CD14-positive monocyte (primary cell): ENCODE results near the gene SNX14. TPM values are rescaled to one million over a fixed set of nuclear protein-coding genes. Genes with fewer than 3 reads are reported as not detected.

Experiments used
- DNase-seq, 3 donors: peaks; one replicate each; pipeline ENCODE4 v3.0.0-alpha.2; 2011 to 2022
- H2AFZ ChIP-seq: 2 replicates; pipeline ENCODE4 v1.6.0; 2012; ENCODE audit warnings: mild to moderate bottlenecking, low read depth, low read length, inconsistent platforms; ENCODE audit not compliant: insufficient read depth, poor library complexity, severe bottlenecking
- H3K27ac ChIP-seq, 2 donors: 1 replicate in 1 of 2; 2 replicates in 1 of 2; pipeline ENCODE4 v1.5.1; 2012 to 2013; ENCODE audit warnings: low read length in 2 of 2, control low read depth in 1 of 2, inconsistent platforms in 1 of 2, low read depth in 1 of 2, mild to moderate bottlenecking in 1 of 2
- H3K27me3 ChIP-seq, 2 donors: one replicate each; pipeline versions ENCODE4 v1.6.0 to v1.6.1; 2011 to 2013; ENCODE audit warnings: low read length in 2 of 2; ENCODE audit not compliant: control insufficient read depth in 2 of 2, insufficient read depth in 2 of 2
- H3K36me3 ChIP-seq, 2 donors: replicated peaks in 1 of 2; 1 replicate in 1 of 2; 2 replicates in 1 of 2; pipeline versions ENCODE4 v1.5.1 to v1.6.1; 2012 to 2013; ENCODE audit warnings: low read length in 2 of 2, control low read depth in 1 of 2, inconsistent platforms in 1 of 2, mild to moderate bottlenecking in 1 of 2; ENCODE audit not compliant: insufficient read depth in 2 of 2, control insufficient read depth in 1 of 2
- H3K4me1 ChIP-seq, 2 donors: 1 replicate in 1 of 2; 2 replicates in 1 of 2; pipeline versions ENCODE4 v1.5.1 to v1.6.1; 2012 to 2013; ENCODE audit warnings: low read length in 2 of 2, control low read depth in 1 of 2, inconsistent platforms in 1 of 2, mild to moderate bottlenecking in 1 of 2, moderate library complexity in 1 of 2; ENCODE audit not compliant: insufficient read depth in 2 of 2, control insufficient read depth in 1 of 2
- H3K4me2 ChIP-seq: replicated peaks from 2 replicates; pipeline ENCODE3; 2012; ENCODE audit warnings: low read length, moderate library complexity, mild to moderate bottlenecking; ENCODE audit not compliant: poor library complexity, severe bottlenecking; ENCODE audit errors: extremely low read depth
- H3K4me3 ChIP-seq, 3 experiments: fragments of 200-600 bp in 1 of 3; sonication (generic) in 1 of 3; replicated peaks in 1 of 3; 1 replicate in 2 of 3; 2 replicates in 1 of 3; pipeline ENCODE4 v1.5.1; 2011 to 2013; ENCODE audit warnings: low read length in 3 of 3, mild to moderate bottlenecking in 3 of 3, control low read depth in 2 of 3, low read depth in 2 of 3, inconsistent platforms in 1 of 3, moderate library complexity in 1 of 3
- H3K79me2 ChIP-seq: 2 replicates; pipeline ENCODE4 v1.6.0; 2012; ENCODE audit warnings: mild to moderate bottlenecking, control low read depth, inconsistent platforms, low read length, moderate library complexity; ENCODE audit not compliant: insufficient read depth
- H3K9ac ChIP-seq: 2 replicates; pipeline ENCODE4 v1.6.0; 2017; ENCODE audit warnings: low read length, mild to moderate bottlenecking; ENCODE audit not compliant: insufficient read depth, poor library complexity, severe bottlenecking
- H3K9me3 ChIP-seq, 2 donors: replicated peaks in 1 of 2; 1 replicate in 1 of 2; 2 replicates in 1 of 2; pipeline versions ENCODE4 v1.5.1 to v1.6.1; 2012 to 2013; ENCODE audit warnings: low read length in 2 of 2, control low read depth in 1 of 2; ENCODE audit not compliant: control insufficient read depth in 1 of 2, insufficient read depth in 1 of 2
- H4K20me1 ChIP-seq: 2 replicates; pipeline ENCODE4 v1.6.0; 2012; ENCODE audit warnings: mild to moderate bottlenecking, low read length, control low read depth, moderate library complexity; ENCODE audit not compliant: insufficient read depth
- H3K27ac Mint-ChIP-seq, 7 donors: one replicate each; pipeline ENCODE4 v1.8.0; 2020; ENCODE audit warnings: mild to moderate bottlenecking in 7 of 7, mixed read lengths in 7 of 7, moderate library complexity in 6 of 7, inconsistent platforms in 2 of 7
- H3K27me3 Mint-ChIP-seq, 3 donors: one replicate each; pipeline ENCODE4 v1.8.0; 2021 to 2022; ENCODE audit warnings: low read depth in 3 of 3, mild to moderate bottlenecking in 3 of 3, mixed read lengths in 3 of 3, moderate library complexity in 3 of 3, inconsistent platforms in 1 of 3
- H3K36me3 Mint-ChIP-seq, 2 donors: one replicate each; pipeline ENCODE4 v1.8.0; 2020; ENCODE audit warnings: mixed read lengths in 2 of 2, inconsistent platforms in 1 of 2, mild to moderate bottlenecking in 1 of 2
- H3K4me1 Mint-ChIP-seq: one replicate; pipeline ENCODE4 v1.8.0; 2020; ENCODE audit warnings: mild to moderate bottlenecking, mixed read lengths
- H3K4me3 Mint-ChIP-seq, 2 donors: one replicate each; pipeline ENCODE4 v1.8.0; 2020; ENCODE audit warnings: mild to moderate bottlenecking in 2 of 2, mixed read lengths in 2 of 2, moderate library complexity in 1 of 2
- H3K9me3 Mint-ChIP-seq, 7 donors: one replicate each; pipeline ENCODE4 v1.8.0; 2020 to 2022; ENCODE audit warnings: mixed read lengths in 7 of 7, mild to moderate bottlenecking in 6 of 7, moderate library complexity in 6 of 7, inconsistent platforms in 2 of 7
- CTCF ChIP-seq: fragments of 200-600 bp; IDR thresholded peaks from one replicate; pipeline ENCODE4 v1.8.0; 2022; ENCODE audit warnings: antibody characterized with exemption, mild to moderate bottlenecking
- WGBS: methylation state at CpG from one replicate; pipeline ENCODE4 v1.1.5; 2013; ENCODE audit warnings: missing lambda C conversion rate; ENCODE audit not compliant: insufficient coverage; 5-methylcytosine and 5-hydroxymethylcytosine counted together
- intact Hi-C, 2 donors: fragments of 100-400 bp; cut with micrococcal nuclease; formaldehyde crosslinking; loops; one replicate each; pipeline versions ENCODE4 v1.15.0 to v1.15.1; 2023
- polyA plus RNA-seq, 3 donors: library from polyadenylated mRNA; depleted of rRNA in 1 of 3; unstranded in 2 of 3; stranded (reverse) in 1 of 3; fragments of 300-500 nt in 2 of 3; fragments of >200 nt in 1 of 3; fragmentation: Illumina TruSeq in 2 of 3; gene quantifications; 1 replicate in 2 of 3; 2 replicates in 1 of 3; pipeline ENCODE4 v1.2.3, GENCODE V29; 2012 to 2021

SNX14 gene
- polyA plus RNA-seq, 3 donors, result 40.2 to 75.6 (median 73.3) TPM

DNA sequence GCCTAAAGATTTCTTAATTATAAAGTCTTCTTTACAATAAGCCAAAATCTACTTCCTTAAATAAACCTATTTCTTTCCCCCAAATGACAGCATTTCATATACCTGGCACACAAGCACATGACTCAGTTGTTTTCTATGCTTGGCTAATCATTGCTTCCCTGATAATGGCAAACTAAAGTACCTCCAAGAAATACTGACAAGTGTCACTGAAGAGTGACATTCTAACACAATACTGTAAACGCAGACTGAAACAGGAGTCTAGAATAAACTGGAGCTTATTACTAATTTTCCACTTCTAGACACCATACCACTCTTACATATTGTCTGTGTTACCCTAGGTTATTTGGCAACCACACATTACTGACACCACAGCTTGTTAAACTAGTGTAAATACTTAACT is 34.7 kb upstream of the SNX14 start:
- 100% methylated on average over 1 of the region's 1 CpG for WGBS
- Histone ChIP-seq H3K79me2 (peaks cover 98% of the 10 kb centered on the region), H3K9me3 (no peaks in the 10 kb centered on the region), H3K27me3 (no peaks in the 10 kb centered on the region), H3K4me1 (no peaks in the 10 kb centered on the region), H2AFZ (no peak overlapping the region), H3K4me3 (no peak overlapping the region), H3K27ac (peak overlapping the region in 1 of 2 donors; percentile 9), H3K4me2 (no peak overlapping the region), H3K36me3 (peaks cover 84 to 98% of the 10 kb centered on the region in 2 donors), H3K9ac (no peak overlapping the region), H4K20me1 (peaks cover 99% of the 10 kb centered on the region)
- no peak overlapping the region for H3K4me3 Mint-ChIP-seq
- no peak for DNase-seq
- intact Hi-C loops, result loop anchor here in 1 of 2 donors (10.0 kb wide), 1 partner anchor 46 kb away; no protein-coding TSS in a partner anchor
- H3K27ac Mint-ChIP-seq, result no peak overlapping the region
- no peaks in the 10 kb centered on the region for H3K4me1 Mint-ChIP-seq
- peaks cover 65 to 95% of the 10 kb centered on the region in 2 donors for H3K36me3 Mint-ChIP-seq
- no peaks in the 10 kb centered on the region for H3K27me3 Mint-ChIP-seq
- H3K9me3 Mint-ChIP-seq, result no peaks in the 10 kb centered on the region
- no peak for TF ChIP-seq CTCF

DNA sequence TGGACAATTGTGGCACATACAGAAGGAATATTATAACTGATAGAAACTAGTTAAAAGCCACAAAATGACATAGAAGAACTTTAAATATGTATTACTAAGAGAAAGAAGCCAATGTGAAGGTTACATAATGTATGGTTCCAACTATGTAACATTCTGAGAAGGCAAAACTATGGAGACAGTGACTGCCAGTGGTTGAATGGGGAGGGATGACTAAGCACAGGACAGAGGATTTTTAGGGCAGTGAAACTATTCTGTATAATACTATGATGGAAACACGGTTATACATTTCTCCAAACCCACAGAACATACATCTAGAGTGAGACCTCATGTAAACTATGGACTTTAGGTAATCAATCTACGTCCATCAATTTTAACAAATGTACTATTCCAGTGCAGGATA is 26.6 kb upstream of the SNX14 start:
- peak overlapping the region in 1 of 2 donors; percentile 32 for H3K27ac ChIP-seq
- peaks cover 90% of the 10 kb centered on the region for H4K20me1 ChIP-seq
- peaks cover 96 to 99% of the 10 kb centered on the region in 2 donors for H3K36me3 ChIP-seq
- TF ChIP-seq CTCF, result no peak
- intact Hi-C loops, result loop anchor here in 1 of 2 donors (10.0 kb wide), 1 partner anchor 54 kb away; no protein-coding TSS in a partner anchor
- H2AFZ ChIP-seq, result no peak overlapping the region
- H3K9me3 Mint-ChIP-seq, result no peaks in the 10 kb centered on the region
- no peaks in the 10 kb centered on the region for H3K4me1 ChIP-seq
- no peaks in the 10 kb centered on the region for H3K27me3 ChIP-seq
- H3K27ac Mint-ChIP-seq, result peak overlapping the region in 2 of 7 donors; percentile 50 to 71
- H3K79me2 ChIP-seq, result peaks cover 99% of the 10 kb centered on the region
- H3K4me2 ChIP-seq, result no peak overlapping the region
- H3K36me3 Mint-ChIP-seq, result peaks cover 84 to 95% of the 10 kb centered on the region in 2 donors
- no peaks in the 10 kb centered on the region for H3K27me3 Mint-ChIP-seq
- H3K9ac ChIP-seq, result no peak overlapping the region
- peaks cover 4% of the 10 kb centered on the region for H3K4me1 Mint-ChIP-seq
- H3K9me3 ChIP-seq, result no peaks in the 10 kb centered on the region
- peak in 1 of 3 donors; percentile 6 for DNase-seq
- WGBS, result no CpG with 5 or more reads among the region's 2 CpGs
- H3K4me3 ChIP-seq, result no peak overlapping the region
- no peak overlapping the region for H3K4me3 Mint-ChIP-seq
